NB4 (cell line): ENCODE measurements around the gene SREK1IP1.

Experiments
- CTCF ChIP-seq: IDR thresholded peaks from one replicate; pipeline ENCODE4 v1.5.1; 2012; ENCODE audit warnings: low read depth, low read length
- MAX ChIP-seq: IDR thresholded peaks from 2 replicates; pipeline ENCODE4 v1.6.1; 2011; ENCODE audit warnings: low read depth, low read length
- POLR2A ChIP-seq: IDR thresholded peaks from 2 replicates; pipeline ENCODE4 v1.6.1; 2011; ENCODE audit warnings: mild to moderate bottlenecking; ENCODE audit not compliant: insufficient read length; ENCODE audit errors: extremely low read depth

- TF ChIP-seq CTCF = no peak
- no peak for TF ChIP-seq POLR2A
- TF ChIP-seq MAX = no peak
These were observed 27.8 kb upstream of the SREK1IP1 start for GRCh38 chr5:64796301-64796700.
